GM12891 (cell line): ENCODE results near the gene SLC39A7.

Experiments
- POLR2AphosphoS5 ChIP-seq: IDR thresholded peaks from 2 replicates; pipeline ENCODE4 v1.6.1; 2011; ENCODE audit warnings: low read depth, low read length, control low read depth
- SPI1 ChIP-seq: IDR thresholded peaks from 2 replicates; pipeline ENCODE4 v1.6.1; 2011; ENCODE audit warnings: low read depth, low read length, control low read depth
- TAF1 ChIP-seq: IDR thresholded peaks from 2 replicates; pipeline ENCODE4 v1.6.1; 2011; ENCODE audit warnings: low read depth, low read length, control low read depth

DNA sequence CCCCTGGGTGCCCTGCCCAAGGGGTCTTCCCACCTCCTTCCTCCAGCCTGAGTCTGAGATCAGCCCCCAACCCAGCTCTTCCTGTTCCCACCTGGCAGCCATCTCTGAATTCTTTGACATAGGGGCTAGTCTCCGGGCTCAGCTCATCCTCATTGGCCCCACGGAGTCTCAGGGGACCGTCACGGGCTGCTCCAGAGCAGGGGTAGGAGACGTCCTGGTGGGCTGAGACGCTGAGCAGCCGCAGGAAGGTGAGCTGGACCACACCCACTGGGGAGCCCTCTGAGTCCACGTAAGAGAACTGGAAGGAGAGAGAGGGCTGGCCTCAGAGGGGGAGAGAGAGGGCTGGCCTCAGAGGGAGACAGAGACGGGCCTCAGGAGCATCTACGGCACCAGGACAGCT is 36.5 kb upstream of the SLC39A7 start:
- TF ChIP-seq SPI1 (no peak), TAF1 (no peak), POLR2AphosphoS5 (no peak)
